DMS114 treated with DMSO at 0.1 percent for 48 hours (cell line): ENCODE measurements around the gene IL23A.

ENCODE experiments used
- DNase-seq: peaks from one replicate; lab custom pipeline; 2025; ENCODE audit not compliant: unreplicated experiment; lab: John Stamatoyannopoulos, UW

Gene IL23A

GRCh38 chr12:56361487-56362129, 22.9 kb downstream of the IL23A start:
- no peak for DNase-seq

- DNase-seq = no peak
Observed at GRCh38 chr12:56362130-56363059, 23.7 kb downstream of the IL23A start, which contains the start of gene APOF. TSS of gene APOF (minus strand) at chr12:56362857. CDS start at chr12:56362745, 112 bp downstream.

- DNase-seq = no peak
Observed at GRCh38 chr12:56366948-56367347, 28.3 kb downstream of the IL23A start.

GRCh38 chr12:56373515-56373914, 34.8 kb downstream of the IL23A start:
- DNase-seq = no peak

GRCh38 chr12:56374726-56375597, 36.3 kb downstream of the IL23A start:
- DNase-seq = no peak

- no peak for DNase-seq
Observed at GRCh38 chr12:56375598-56376434, 37.1 kb downstream of the IL23A start.

GRCh38 chr12:56377310-56377988, 38.8 kb downstream of the IL23A start:
- DNase-seq = no peak

GRCh38 chr12:56377989-56378316, 39.3 kb downstream of the IL23A start:
- no peak for DNase-seq

GRCh38 chr12:56382611-56383010, 43.9 kb downstream of the IL23A start:
- no peak for DNase-seq

- DNase-seq = no peak
Observed at GRCh38 chr12:56385873-56386272, 47.2 kb downstream of the IL23A start.

- DNase-seq = no peak
Observed at GRCh38 chr12:56387152-56387736, 48.6 kb downstream of the IL23A start.

- no peak for DNase-seq
Observed at GRCh38 chr12:56389412-56389811, 50.7 kb downstream of the IL23A start.
